Gastrocnemius medialis (tissue), 4 donors: ENCODE data around the gene ARID1B.

ENCODE experiments used
- CTCF ChIP-seq, 5 experiments: fragments of 450-650 bp in 3 of 5; fragments of 200-600 bp in 2 of 5; sonication (generic) in 2 of 5; IDR thresholded peaks in 4 of 5; conservative IDR thresholded peaks in 1 of 5; 1 replicate in 4 of 5; 2 replicates in 1 of 5; pipeline ENCODE4 v1.5.1; 2016 to 2019; ENCODE audit warnings: antibody characterized with exemption in 5 of 5, mild to moderate bottlenecking in 3 of 5, moderate library complexity in 3 of 5
- POLR2A ChIP-seq, 2 donors: fragments of 450-650 bp; IDR thresholded peaks; one replicate each; pipeline ENCODE4 v1.6.1; 2017; ENCODE audit warnings: antibody characterized with exemption in 2 of 2, mild to moderate bottlenecking in 2 of 2, moderate library complexity in 2 of 2

GRCh38 chr6:157050537-157051265 lies 273.5 kb downstream of the ARID1B start:
- TF ChIP-seq CTCF (IDR thresholded peaks at IDR 0.05 in 4 of 5, conservative IDR thresholded peaks at IDR 0.05 in 1 of 5), result no peak
- TF ChIP-seq POLR2A (IDR thresholded peaks at IDR 0.05), result no peak
